HG02943 (cell line): ENCODE results near the gene ADGRF4.

Experiments
- ATAC-seq: cut with Tn5 transposase; IDR thresholded peaks from one replicate; pipeline ENCODE4 v1.9.1; 2021; ENCODE audit warnings: mild to moderate bottlenecking, low read depth, moderate library complexity; ENCODE audit not compliant: unreplicated experiment

ADGRF4 gene

GRCh38 chr6:47698342-47698787 lies at the start of gene ADGRF4:
Gene ADGRF4 (plus strand): TSS chr6:47698580. CDS start chr6:47707246, 8,666 bp downstream.
- ATAC-seq: no peak

- ATAC-seq: no peak
Measured at GRCh38 chr6:47650553-47651432, 47.6 kb upstream of the ADGRF4 start.

GRCh38 chr6:47651505-47651944 lies 46.9 kb upstream of the ADGRF4 start:
- ATAC-seq: no peak

- no peak for ATAC-seq
Measured at GRCh38 chr6:47653706-47654105, 44.7 kb upstream of the ADGRF4 start.

- no peak for ATAC-seq
Measured at GRCh38 chr6:47654255-47654654, 44.1 kb upstream of the ADGRF4 start.

- ATAC-seq: no peak
Measured at GRCh38 chr6:47655719-47656595, 42.4 kb upstream of the ADGRF4 start.

- ATAC-seq: no peak
Measured at GRCh38 chr6:47661960-47662359, 36.4 kb upstream of the ADGRF4 start.

GRCh38 chr6:47663462-47664216 lies 34.7 kb upstream of the ADGRF4 start:
- no peak for ATAC-seq

- ATAC-seq: no peak
Measured at GRCh38 chr6:47665112-47665511, 33.3 kb upstream of the ADGRF4 start.

GRCh38 chr6:47669684-47670513 lies 28.5 kb upstream of the ADGRF4 start:
- no peak for ATAC-seq

GRCh38 chr6:47670851-47671250 lies 27.5 kb upstream of the ADGRF4 start:
- no peak for ATAC-seq

- no peak for ATAC-seq
Measured at GRCh38 chr6:47671777-47672176, 26.6 kb upstream of the ADGRF4 start.

GRCh38 chr6:47672816-47673215 lies 25.6 kb upstream of the ADGRF4 start:
- ATAC-seq: no peak

- no peak for ATAC-seq
Measured at GRCh38 chr6:47674673-47675072, 23.7 kb upstream of the ADGRF4 start.

- ATAC-seq: no peak
Measured at GRCh38 chr6:47677381-47678100, 20.8 kb upstream of the ADGRF4 start.

- no peak for ATAC-seq
Measured at GRCh38 chr6:47678739-47679138, 19.6 kb upstream of the ADGRF4 start.

GRCh38 chr6:47679322-47679906 lies 19.0 kb upstream of the ADGRF4 start:
- ATAC-seq: no peak

GRCh38 chr6:47680051-47680450 lies 18.3 kb upstream of the ADGRF4 start:
- no peak for ATAC-seq

- no peak for ATAC-seq
Measured at GRCh38 chr6:47680724-47681123, 17.7 kb upstream of the ADGRF4 start.
